HL-60/S4 (cell line): ENCODE data around the gene FGGY.

ENCODE experiments used
- in situ Hi-C: fragments of 300-500 bp; cut with MboI; formaldehyde crosslinking; loops from 2 replicates; pipeline ENCODE4 v1.14.3; 2022; ENCODE audit warnings: low sequenced_read_pairs

The FGGY gene

DNA sequence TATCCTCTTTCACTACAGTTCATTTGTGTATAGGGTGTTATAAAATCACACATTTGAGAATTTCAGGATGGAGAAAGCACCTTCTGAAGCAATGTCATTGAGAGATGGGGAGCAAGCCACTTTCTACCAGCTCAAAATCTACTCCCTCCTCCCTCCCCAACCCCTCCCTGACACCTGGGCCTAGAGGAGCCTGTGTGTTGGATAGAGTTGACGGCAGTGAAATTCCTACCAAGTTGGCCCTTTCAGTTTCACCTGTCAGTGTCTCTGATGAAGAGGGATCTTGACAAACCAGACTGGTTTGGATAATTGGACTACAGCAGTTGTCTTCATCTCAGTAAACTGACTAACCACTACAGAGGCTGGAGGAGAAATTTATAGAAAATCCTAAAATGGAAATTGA lies 392.8 kb downstream of the FGGY start:
- in situ Hi-C loops: no loop called here

DNA sequence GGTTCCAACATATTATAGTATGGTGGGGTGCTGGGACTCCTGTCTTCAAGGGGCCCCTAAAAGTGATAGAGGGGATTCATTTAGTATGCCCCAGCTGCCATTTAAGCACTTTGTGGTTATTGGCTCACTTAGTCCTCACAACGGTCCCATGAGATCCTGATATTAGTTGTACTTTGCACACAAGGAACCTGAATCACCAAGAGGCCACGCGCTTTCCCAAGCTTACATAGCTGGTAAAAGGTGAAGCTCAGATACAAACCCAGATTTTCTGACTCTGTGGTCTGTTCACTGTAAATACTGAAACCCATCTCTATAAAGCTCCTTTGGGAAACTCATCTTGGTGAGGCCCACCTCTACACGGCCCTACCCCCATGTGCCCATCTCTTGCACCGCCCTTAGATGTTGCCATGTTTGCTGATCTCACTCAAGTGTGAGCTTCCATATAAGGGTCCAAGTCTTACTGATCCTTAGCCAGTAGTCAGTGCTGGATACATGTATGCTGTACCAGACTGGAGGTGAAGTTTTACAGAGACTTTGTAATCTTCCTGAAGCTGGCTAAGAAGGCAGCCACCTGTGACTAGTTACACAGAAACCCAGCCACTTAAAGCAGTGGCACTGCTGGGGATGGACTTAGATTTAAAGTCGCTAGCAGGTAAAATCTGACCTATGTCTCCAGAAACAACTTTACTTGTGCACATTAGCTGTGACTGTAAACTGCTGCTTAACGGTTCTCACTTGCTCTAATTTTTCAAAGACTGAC lies 393.5 kb downstream of the FGGY start:
- in situ Hi-C loops: no loop called here

DNA sequence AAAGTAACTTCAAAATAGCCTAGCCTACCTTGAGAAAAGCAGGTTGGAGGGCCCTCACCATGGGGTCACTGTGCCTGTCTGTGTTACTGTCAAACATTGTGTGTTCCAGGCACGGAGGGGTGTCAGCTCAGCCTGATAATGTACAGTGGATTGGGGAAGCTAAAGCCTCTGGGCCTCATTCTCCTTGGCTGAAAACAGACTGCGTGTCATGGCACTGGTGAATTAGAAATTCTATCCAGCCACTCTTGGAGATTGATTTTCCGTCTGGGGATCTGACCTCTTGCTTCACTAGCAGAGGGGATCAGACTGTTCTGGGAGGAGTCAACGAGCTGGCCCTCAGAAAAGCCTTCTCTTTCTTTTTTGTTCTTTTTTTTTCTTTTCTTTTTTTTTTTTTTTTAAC lies 394.4 kb downstream of the FGGY start:
- in situ Hi-C loops: no loop called here

DNA sequence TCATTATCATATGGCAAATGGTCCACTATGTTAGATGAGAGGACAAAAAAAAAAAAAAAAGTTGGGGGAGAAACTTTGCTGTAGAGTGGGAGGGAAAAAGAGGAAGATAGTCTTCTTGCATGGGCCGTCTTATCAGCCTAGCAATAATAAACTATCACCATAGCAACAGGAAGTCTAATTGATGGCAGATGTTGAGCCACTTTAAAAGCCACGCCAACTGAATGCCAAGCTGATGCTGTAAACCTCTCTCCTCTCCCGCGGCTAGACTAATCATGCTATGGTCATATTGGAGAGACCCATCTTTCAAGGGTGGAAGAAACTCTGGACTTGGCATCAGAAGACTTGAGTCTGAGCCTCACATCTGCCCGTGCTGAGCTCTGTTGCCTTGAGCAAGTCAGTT lies 395.7 kb downstream of the FGGY start:
- in situ Hi-C loops: no loop called here

DNA sequence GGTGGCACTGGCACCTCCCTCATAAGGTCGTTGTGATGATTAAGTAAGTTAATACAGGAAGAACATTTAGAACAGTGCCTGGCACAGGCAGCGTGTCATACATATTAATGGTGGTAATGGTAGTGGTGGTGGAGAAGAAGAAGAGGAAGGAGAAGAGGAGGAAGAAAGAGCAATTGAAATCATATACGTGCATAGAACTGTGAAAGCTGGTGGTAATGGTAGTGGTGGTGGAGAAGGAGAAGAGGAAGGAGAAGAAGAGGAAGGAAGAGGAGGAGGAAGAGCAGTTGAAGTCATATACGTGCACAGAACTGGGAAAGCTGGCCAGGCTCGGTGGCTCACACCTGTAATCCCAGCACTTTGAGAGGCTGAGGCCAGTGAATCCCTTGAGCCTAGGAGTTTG lies 396.5 kb downstream of the FGGY start:
- in situ Hi-C loops: no loop called here

DNA sequence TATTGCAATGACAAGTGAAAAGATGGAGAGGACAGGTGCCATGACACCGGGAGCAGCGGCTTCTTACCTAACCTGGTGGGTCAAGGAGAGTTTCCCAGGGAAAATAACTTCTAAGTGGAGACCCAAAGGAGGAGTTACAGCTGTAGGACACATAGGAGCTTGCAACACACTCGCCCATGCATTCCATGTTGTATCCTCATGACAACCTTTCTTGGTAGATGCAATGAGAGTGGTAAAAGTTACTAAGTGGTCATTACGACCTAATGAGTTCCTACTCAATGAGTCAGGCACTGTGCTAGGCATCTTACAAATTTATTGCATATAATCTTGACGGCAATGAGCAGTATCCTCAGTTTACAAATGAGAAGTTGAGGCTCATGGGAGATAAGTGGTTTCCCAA lies 398.4 kb downstream of the FGGY start:
- in situ Hi-C loops: no loop called here

DNA sequence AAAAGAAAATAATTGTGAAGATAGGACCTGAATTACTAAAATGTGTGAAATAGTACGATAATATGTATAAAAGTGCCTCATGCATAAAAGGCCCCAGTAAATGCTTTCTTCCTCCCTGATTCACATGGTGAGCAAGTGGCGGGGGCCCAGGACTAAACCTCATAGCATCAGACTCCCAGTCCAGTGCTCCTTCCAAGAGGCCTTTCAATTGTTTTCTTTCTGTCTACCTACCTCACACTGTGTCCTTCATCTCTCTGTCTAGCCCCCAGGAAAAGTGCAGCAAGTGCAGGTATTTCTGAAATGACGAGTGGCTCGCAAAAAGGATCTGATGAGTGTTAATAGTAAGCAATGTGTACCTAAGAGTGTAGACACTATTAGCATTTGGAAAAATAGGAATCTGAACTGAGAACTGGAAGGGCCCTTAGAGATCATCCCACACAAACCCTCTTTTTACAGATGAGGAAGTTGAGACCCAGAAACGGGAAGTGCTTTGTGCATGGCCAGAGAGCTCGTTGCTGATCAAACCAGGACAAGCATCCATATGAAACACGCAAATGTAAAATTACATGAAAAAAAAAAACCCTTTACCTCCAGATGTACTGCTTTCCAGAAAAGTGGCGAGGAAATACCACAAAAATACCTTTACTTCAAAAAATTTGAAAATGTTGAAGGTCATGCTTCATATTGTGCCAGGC lies 399.7 kb downstream of the FGGY start:
- in situ Hi-C loops: no loop called here

DNA sequence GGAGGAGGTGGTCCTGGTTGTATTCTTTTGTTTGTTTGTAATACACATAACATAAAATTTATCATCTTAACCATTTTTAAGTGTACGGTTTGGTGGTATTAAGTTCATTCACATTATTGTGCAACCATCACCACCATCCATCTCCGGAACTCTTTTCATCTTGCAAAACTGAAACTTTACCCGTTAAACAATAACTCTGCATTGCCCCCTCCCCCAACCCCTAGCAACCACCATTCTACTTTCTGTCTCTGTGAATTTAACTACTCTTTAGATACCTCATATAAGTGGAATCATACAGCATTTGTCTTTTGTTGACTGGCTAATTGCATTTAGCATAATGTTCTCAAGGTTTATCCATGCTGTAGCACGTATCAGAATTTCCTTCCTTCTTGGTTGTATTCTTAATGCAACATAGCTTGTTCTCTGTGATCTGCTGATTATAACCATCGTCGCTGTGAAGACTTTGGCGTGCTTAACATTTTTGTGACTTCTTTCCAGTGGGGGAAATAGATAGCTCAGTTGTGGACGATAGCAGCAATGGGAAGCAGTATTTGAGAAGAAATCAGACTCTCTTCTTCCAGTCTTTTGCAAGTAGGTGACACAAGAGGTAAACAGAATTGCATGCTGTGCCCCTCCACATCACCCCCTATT lies 400.4 kb downstream of the FGGY start:
- in situ Hi-C loops: no loop called here

DNA sequence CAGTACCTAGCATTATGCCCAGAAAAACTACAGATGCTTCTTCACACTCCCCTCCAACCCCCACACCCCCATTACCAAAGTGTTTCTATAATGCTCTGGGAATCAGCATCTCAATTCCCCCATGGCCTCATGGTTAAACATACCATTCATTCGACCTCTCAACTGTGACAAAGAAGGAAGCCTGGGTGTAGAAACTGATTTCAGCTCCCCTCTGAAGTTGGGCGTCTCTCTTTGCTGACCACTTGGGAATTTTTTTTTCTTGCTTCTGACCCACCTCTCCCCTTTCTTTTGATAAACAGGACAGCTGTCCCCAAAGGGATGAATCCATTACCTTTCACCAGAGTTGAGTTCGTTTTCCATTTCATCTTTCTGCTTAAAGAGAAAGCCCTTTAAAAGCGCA lies 401.5 kb downstream of the FGGY start:
- in situ Hi-C loops: no loop called here

DNA sequence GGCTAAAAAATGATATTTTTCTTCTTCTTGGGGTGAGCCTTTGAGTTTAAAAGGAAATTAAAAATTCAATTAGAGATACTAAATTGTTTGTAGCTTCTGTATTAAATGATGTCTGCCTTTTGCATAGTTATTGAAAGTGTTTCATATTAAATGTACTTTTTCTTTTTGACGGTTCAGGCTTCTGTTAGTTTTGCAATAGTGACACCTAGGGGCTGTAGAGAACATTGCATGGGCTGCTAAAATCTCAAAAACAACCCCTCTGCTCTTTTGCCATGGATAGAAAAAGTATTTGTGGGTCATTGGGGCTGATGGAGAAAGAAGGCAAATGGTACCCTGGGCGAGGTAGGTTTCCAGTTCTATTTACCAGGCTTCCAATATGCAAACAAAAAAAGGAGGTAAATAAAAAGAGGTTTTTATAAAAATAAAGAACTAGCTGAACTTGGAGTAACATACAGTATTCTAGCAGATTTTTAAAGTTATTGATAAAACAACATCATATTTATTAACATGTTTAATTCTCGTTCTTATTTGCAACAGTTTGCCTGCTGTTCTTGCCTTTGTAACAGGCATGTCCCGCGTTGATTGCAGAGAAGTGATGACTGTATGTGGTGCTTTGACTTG lies 402.4 kb downstream of the FGGY start:
- in situ Hi-C loops: no loop called here

DNA sequence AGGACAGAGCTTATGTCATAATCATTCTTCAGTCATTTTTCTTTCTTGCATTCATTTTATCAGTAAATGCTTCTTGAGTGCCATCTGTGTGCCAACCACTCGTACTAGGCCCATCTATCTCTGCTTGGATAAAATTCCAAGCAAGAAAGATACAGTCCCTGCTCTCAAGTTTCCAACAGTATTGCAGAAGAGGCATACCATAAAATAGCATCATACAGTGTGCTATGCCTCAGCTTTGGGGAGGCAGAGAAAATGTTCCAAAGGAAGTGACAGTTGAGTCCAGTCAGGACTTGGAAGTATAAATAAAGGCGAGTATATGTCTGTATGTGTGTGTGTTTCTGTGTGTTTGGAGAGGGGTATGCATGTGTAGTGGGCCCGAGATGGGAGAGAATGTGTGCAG lies 404.5 kb downstream of the FGGY start:
- in situ Hi-C loops: loop anchor here (25.0 kb wide), 1 partner anchor 964 kb away; no protein-coding TSS in a partner anchor

DNA sequence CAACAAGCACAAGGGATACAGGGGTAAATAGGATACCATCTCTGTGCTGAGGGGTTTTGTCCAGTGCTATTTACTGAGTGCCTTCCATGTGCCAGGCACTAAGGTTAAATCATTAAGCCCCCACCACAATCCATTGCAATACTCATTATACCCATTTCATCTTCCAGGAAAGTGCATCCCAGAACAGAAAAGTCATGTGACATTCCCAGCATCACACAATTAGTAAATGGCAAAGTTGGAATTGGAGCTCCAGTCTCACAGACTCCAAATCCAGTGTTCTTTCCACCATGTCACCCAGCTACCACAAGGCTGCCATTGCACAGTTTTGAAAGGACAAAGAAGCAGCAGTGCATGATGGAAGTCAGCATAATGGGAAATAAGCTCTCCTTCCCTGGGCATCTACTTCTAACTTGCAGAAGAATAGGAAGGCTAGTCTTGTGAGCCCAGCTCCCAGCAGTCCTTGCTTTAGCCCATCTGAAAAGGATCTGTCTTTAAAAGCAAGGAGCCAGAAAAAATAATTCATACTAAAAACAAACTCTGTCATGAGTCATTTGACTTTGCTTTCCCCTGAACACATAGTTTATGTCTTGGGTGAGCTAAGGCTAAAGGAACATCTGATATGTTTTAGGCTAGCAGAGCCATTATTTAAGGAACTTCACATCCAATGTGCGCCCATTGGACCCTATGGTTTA lies 406.5 kb downstream of the FGGY start:
- in situ Hi-C loops: loop anchor here (25.0 kb wide), 1 partner anchor 966 kb away; no protein-coding TSS in a partner anchor

DNA sequence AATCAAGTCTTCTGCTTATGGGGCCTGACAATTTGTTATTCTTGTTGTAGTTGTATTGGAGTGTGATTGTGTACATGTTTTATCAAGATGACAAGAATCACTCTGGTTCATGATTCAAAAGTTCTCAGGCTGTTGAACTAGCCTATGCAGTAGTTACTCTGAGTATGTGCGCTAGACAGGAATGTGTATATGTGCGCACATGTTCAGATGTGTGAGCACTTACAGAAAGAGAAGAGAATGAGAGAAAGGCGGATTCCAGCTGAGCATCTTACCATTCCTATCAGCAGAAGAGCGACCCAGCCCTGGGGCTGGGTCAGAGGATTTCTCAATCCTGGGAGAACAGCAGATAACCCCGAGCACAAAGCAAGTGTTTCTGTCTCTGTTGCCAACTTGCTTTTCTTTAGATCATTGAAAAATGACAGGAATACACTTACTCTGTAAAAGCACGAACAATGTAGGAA lies 407.1 kb downstream of the FGGY start:
- in situ Hi-C loops: loop anchor here (25.0 kb wide), 1 partner anchor 967 kb away; no protein-coding TSS in a partner anchor

DNA sequence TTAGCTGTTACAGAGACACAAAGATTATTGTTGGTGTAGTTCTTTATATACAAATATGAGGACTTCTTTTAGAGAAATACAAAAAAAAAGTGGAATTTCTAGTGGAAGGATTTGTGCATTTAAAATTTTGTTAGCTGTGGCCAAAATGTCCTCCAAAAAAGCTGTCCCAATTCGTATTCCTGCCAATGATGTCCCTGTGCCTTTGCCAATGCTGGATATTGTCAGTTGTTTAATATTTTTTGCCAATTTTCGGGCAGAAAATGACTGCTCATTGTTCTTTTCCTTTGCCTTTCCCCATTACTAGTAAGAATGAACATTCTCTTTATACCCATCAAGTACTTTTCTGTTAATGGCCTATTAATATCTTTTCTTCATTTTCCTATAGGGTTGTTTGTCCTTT lies 407.8 kb downstream of the FGGY start:
- in situ Hi-C loops: loop anchor here (25.0 kb wide), 1 partner anchor 967 kb away; no protein-coding TSS in a partner anchor

DNA sequence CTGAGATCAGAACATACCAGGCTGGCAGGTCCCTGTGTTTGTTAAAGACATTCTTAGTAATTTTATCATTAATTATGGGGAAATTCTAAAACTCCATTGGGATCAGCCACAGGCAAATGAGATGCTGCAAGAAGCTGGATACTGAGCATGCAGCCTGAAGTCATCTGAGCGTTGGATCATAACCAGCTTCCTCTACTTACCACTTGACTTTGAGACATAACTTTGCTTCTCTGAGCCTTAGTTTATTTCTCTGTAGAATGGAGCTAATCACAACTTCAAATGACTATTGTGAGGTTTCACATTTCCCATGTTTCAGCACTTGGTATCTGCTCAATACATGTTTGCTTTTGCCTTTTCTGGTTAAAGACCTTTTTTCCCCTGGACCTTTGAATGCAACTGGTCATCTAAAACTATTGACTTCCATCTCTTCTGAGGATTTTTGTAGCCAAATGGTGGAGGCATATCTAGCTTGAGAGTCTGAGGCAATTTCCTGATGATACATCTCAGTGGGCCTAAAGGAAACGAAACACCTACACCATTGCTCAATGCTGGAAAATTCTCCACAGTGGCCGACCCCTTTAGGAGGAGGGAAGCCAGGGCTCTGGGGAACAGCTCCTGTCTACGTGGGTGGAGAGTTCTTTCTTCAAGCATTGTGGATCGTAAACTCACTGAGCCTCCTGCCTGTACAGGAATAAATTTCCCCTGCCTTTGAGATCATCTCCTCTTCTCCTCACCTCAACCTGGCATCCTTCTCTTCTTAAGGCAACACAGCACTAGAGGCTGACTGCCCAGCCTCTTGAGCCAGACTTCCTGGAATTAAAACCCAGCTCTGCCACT lies 408.8 kb downstream of the FGGY start:
- in situ Hi-C loops: loop anchor here (25.0 kb wide), 1 partner anchor 968 kb away; no protein-coding TSS in a partner anchor

DNA sequence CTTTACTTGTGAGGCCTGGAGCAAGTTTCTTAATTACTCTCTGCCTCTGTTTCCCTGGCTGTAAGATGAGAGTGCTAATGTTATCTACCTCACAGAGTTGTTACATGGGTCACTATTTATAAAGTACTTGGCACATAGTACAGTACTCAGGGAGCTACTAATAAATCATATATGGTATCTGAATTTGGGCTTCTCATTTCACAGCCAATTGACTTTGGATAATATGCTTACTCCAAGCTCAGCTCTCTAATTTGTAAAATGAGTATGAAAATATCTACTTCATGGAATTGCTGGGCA lies 409.4 kb downstream of the FGGY start:
- in situ Hi-C loops: loop anchor here (25.0 kb wide), 1 partner anchor 969 kb away; no protein-coding TSS in a partner anchor

DNA sequence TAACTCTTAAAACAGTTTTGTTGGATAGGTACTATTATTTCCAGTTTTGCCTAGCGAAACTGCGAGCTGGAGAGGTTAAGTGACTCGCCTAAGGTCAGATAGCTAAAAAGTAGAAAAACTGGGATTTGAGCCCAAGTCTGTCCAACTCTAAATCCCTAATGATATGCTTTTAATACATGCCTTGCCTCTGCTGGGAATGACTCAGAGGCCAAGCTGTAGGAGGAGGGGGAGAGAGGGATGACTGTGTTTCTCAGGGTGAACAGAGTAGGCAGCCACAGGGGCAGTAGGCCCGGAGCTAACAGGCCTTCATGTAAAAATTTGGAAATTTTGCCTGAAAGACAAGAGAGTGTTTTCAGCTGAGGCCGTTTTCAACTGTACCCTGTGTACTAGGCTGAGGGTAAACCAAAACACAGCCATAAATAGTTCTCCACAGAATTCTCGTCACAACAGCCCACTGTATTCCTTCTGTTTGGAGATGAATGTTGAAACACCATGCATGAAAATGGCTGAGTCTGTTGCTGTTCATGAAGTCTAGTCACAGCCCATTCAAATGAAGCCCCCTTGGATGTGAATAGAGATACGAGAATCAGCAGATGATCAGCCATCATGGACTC lies 410.4 kb downstream of the FGGY start:
- in situ Hi-C loops: loop anchor here (25.0 kb wide), 1 partner anchor 970 kb away; no protein-coding TSS in a partner anchor

DNA sequence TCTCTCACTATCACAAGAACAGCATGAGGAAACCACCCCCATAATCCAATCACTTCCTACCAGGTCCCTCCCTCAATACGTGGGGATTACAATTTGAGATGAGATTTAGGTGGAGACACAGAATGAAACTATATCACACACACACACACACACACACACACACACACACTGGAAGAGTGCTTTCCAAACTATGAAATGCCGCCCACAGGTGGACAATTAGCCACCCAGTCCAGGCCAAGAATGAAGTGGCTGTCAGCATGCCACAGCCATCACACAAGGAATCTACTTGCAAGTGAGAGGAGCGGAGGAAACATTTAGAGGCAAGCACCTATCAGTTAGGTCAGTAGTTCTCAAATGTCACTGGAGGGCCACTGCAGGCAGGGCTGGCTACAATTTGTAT lies 412.4 kb downstream of the FGGY start:
- in situ Hi-C loops: loop anchor here (25.0 kb wide), 1 partner anchor 972 kb away; no protein-coding TSS in a partner anchor

DNA sequence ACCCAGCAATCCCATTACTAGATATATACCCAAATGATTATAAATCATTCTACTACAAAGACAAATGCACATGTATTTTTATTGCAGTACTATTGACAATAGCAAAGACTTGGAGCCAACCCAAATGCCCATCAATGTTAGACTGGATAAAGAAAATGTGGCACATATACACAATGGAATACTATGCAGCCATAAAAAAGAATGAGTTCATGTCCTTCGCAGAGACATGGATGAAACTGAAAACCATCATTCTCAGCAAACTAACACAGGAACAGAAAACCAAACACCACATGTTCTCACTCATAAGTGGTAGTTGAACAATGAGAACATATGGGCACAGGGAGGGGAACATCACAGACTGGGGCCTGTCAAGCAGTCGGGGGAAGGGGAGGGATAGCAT lies 414.0 kb downstream of the FGGY start:
- in situ Hi-C loops: loop anchor here (25.0 kb wide), 1 partner anchor 974 kb away; no protein-coding TSS in a partner anchor
